Liver (tissue), 3 donors: ENCODE data around the gene EXOC6.

Source experiments
- ATF3 ChIP-seq: IDR thresholded peaks from 2 replicates; pipeline ENCODE4 v1.6.1; 2016; ENCODE audit warnings: antibody characterized with exemption
- FOXA1 ChIP-seq: IDR thresholded peaks from 2 replicates; pipeline ENCODE4 v1.6.1; 2016; ENCODE audit warnings: antibody characterized with exemption
- GABPA ChIP-seq, 2 donors: IDR thresholded peaks in 1 of 2; conservative IDR thresholded peaks in 1 of 2; 2 replicates each; pipeline ENCODE4 v1.6.1; 2016; ENCODE audit warnings: antibody characterized with exemption in 2 of 2, mild to moderate bottlenecking in 1 of 2, moderate library complexity in 1 of 2
- JUND ChIP-seq, 2 donors: IDR thresholded peaks; 2 replicates each; pipeline ENCODE4 v1.6.1; 2016; ENCODE audit warnings: antibody characterized with exemption in 2 of 2
- MAX ChIP-seq: IDR thresholded peaks from 2 replicates; pipeline ENCODE4 v1.6.1; 2016; ENCODE audit warnings: antibody characterized with exemption
- RAD21 ChIP-seq, 2 donors: IDR thresholded peaks; 2 replicates each; pipeline ENCODE4 v1.6.1; 2016; ENCODE audit warnings: antibody characterized with exemption in 2 of 2, mild to moderate bottlenecking in 2 of 2
- RXRA ChIP-seq, 2 donors: IDR thresholded peaks; 2 replicates each; pipeline ENCODE4 v1.6.1; 2017 to 2018; ENCODE audit warnings: antibody characterized with exemption in 2 of 2, mild to moderate bottlenecking in 1 of 2
- SP1 ChIP-seq: IDR thresholded peaks from 2 replicates; pipeline ENCODE4 v1.6.1; 2018; ENCODE audit warnings: antibody characterized with exemption, mild to moderate bottlenecking
- TAF1 ChIP-seq: conservative IDR thresholded peaks from 2 replicates; pipeline ENCODE4 v1.6.1; 2016; ENCODE audit warnings: antibody characterized with exemption, mild to moderate bottlenecking
- TF ChIP-seq, protein P1 (sequence below): fragments of 150-350 bp; IDR thresholded peaks from 2 replicates; pipeline ENCODE4 v1.5.1; 2017; ENCODE audit warnings: improper control_type of control experiment, low read depth, low read length; ENCODE audit not compliant: missing input control
- donor health status: healthy.
- donor health status: healthy.

DNA sequence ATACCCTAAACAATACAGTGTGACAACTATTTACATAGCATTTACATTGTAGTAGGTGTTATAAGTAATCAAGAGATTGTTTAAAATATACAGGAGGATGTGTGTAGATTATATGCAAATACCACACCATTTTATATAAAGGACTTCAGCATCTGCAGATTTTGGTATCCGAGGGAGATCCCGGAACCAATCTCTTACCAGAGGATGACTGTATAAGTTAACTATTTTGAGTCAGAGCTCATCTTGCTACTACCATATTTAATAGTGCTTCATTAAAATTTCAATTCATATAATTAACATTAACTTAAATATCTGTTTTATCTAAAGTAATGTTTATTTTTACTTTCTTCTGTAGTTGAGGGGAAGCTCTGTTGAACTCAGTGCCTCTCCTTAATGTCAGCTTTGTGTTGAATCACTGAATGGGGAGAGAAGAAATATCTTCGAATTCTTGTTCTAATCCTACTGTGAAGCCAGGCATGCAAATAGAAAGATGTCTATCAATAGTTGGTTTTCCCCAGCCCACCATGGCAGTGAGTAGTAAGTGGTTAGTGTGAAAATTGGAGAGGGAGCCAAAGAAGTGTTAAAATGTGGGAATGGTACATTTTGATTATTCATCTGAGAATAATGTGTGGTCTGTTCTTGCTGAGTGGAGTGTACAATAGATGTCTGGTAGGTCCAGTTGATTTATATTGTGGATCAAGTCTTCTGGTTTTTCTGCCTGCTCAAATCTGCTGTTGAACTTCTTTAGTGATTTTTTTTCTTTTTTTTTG is 122.2 kb downstream of the EXOC6 start:
- TF ChIP-seq MAX (no peak), RAD21 (IDR thresholded peaks at IDR 0.05) (no peak), JUND (IDR thresholded peaks at IDR 0.05) (no peak), ATF3 (no peak), TAF1 (no peak), GABPA (IDR thresholded peaks at IDR 0.05 in 1 of 2, conservative IDR thresholded peaks at IDR 0.05 in 1 of 2) (no peak), SP1 (no peak), FOXA1 (no peak), RXRA (IDR thresholded peaks at IDR 0.05) (no peak)
- TF ChIP-seq, protein P1, sequence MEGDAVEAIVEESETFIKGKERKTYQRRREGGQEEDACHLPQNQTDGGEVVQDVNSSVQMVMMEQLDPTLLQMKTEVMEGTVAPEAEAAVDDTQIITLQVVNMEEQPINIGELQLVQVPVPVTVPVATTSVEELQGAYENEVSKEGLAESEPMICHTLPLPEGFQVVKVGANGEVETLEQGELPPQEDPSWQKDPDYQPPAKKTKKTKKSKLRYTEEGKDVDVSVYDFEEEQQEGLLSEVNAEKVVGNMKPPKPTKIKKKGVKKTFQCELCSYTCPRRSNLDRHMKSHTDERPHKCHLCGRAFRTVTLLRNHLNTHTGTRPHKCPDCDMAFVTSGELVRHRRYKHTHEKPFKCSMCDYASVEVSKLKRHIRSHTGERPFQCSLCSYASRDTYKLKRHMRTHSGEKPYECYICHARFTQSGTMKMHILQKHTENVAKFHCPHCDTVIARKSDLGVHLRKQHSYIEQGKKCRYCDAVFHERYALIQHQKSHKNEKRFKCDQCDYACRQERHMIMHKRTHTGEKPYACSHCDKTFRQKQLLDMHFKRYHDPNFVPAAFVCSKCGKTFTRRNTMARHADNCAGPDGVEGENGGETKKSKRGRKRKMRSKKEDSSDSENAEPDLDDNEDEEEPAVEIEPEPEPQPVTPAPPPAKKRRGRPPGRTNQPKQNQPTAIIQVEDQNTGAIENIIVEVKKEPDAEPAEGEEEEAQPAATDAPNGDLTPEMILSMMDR: no peak
